SK-N-MC (cell line): Measurements from ENCODE around the gene MMAB.

ENCODE experiments used
- EZH2 ChIP-seq: fragments of 200-600 bp; sonication (generic); IDR thresholded peaks from one replicate; pipeline ENCODE4 v1.6.1; 2017; ENCODE audit warnings: antibody characterized with exemption
- FOXP2 ChIP-seq: optimal IDR thresholded peaks from 2 replicates; pipeline ENCODE3; 2011; ENCODE audit warnings: mild to moderate bottlenecking, moderate library complexity; ENCODE audit not compliant: insufficient read depth; ENCODE audit errors: extremely low read length, control extremely low read depth
- POLR2AphosphoS5 ChIP-seq: IDR thresholded peaks from 2 replicates; pipeline ENCODE4 v1.6.1; 2012; ENCODE audit warnings: mild to moderate bottlenecking, low read depth, low read length, borderline replicate concordance

GRCh38 chr12:109581334-109581691 lies 8.0 kb upstream of the MMAB start:
- TF ChIP-seq EZH2 (no peak), FOXP2 (no peak), POLR2AphosphoS5 (no peak)
